GM18511 (cell line): ENCODE data around the gene AZIN2.
"Not testable (repeated sequence)": the region's sequence is repeated elsewhere in the genome, so short reads cannot be mapped to it uniquely, and the experiment has no call there.

Source experiments
- ATAC-seq: cut with Tn5 transposase; IDR thresholded peaks from one replicate; pipeline ENCODE4 v1.9.1; 2021; ENCODE audit warnings: mild to moderate bottlenecking, moderate library complexity; ENCODE audit not compliant: unreplicated experiment

Gene AZIN2

DNA sequence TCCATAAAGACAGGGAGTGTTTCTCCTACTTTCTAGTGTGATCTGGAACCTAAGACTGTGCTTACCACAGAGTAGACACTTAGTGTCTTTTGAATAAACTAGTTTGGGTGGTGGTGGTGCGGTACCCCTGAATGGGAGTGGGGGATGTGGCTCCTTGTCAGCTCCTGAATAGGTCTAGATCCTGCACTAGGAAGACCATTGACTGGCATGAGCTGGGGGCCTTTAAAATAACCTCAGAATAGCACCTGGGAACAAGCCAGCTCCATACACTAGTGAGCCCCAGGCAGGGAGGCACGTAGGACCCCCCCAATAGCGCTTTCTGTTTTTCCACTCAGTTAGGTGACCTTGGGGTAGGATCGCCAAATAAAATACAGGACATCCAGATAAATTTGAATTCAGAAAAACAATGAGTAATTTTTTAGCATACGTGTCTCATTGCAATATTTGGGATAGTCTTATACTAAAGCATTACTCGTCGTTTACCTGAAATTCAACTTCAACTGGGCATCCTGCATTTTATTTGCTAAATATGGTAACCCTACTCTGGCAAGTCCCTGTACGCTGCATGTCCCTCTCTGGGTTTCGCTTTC lies 45.6 kb downstream of the AZIN2 start:
- ATAC-seq = no peak

DNA sequence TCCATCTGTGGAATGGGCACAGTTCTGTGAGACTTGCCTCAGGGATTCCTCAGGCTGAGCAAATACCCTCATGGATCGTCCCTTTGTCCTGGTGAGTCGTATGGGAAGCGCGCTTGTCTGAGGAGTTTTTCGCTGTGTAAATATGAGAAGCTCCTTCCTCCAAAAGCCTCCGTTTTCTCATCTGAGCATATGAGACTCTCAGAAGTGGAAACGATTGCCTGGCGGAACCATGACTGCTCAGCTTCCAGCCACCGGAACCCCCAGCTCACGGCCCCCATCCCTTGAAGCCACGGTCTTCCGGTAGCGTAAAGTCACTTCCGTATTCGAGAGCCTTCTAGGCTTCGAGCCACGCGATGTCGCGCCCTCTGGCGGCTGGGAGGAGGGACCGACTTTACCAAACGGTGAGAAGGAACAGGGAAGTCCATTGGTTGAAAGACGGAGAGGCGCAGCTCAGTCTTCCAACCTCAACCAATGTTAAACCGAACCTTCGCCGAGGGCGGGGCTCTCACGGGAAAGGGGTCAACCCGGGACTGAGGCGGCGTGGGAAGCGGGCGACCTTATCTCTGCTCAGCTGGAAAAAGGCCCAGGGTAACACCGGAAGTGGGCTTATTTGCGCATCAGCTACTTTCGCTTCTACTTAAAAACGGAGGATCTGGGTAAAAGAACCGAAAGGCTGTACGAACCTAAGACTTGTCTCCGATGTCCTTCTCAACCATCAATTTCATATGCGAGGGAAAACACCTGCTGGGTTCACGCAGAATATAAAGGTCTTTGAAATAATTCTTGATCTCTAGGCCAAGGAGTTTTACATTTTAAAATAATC lies 46.3 kb downstream of the AZIN2 start:
- peak; percentile 90 for ATAC-seq

DNA sequence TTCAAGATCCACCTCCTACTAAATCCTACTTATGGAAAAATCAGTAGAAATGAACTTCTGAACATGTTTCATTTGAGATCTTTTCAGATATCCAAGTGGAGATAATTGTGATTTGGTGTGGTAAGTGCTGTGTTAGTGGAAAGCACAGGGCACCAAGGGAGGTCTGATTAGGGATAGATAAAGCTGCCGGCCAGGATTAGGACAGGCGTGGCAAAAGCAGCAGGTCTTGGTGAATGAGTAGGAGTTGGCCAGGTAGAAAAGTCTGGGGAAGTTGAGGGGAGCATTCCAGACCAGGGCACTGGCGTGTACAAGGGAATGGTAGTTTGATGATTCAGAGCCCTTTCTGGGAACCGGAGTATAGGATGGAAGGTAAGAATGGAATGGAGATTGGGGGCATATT lies 47.8 kb downstream of the AZIN2 start:
- ATAC-seq = no peak

DNA sequence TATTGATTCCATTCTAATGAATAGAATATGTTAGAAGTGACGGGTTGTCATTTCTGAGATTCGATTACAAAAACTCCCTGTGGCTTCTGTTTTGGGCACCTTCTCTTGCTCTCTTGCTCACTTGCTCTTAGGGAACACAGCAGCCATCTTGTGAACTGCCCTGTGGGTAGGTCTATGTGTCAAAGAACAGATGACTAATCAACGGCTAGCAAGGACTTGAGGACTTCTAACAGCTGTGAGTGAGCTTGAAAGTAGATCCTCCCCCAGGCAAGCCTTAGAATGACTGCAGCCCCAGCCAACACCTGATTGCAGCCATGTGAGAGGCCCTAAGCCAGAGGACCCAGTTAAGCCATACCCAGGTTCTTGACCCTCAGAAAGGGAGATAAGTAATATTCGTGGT lies 49.3 kb downstream of the AZIN2 start:
- no peak for ATAC-seq

DNA sequence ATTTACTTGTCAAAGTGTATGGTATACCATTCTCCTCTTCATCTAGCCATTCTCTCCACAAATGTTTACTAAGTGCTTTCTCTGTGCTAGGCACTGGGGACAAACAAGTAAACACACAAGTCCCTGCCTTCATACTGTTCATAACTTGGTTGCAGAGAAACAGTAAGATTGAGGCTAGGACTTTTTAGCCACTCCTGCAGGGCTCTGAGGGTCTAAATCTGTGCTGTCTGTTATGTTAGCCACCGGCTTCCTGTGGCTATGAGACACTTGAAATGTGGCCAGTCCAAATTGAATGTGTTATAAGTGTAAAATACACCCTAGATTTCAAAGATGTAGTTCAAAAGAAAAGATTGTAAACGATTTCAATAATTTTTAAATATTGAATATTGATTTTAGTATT lies 50.2 kb downstream of the AZIN2 start:
- no peak for ATAC-seq

DNA sequence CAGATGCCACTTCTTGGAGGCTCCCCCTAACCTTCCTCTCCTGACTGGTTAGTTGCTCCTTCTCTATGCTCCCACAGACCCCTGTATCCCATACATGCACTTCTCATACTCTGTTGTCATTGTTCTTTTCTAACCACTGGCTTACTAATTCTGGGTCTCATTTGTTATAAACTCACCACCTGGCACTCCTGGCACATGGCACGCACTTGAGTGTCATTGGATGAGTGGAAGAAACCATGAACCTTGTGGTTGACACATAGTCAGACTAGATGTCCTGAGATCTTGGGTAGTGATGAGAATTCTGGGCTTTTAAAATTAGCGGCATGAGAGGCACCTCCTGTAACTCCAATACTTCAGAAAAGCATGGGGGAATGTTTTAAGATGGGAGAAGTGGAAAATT lies 51.6 kb downstream of the AZIN2 start:
- no peak for ATAC-seq

DNA sequence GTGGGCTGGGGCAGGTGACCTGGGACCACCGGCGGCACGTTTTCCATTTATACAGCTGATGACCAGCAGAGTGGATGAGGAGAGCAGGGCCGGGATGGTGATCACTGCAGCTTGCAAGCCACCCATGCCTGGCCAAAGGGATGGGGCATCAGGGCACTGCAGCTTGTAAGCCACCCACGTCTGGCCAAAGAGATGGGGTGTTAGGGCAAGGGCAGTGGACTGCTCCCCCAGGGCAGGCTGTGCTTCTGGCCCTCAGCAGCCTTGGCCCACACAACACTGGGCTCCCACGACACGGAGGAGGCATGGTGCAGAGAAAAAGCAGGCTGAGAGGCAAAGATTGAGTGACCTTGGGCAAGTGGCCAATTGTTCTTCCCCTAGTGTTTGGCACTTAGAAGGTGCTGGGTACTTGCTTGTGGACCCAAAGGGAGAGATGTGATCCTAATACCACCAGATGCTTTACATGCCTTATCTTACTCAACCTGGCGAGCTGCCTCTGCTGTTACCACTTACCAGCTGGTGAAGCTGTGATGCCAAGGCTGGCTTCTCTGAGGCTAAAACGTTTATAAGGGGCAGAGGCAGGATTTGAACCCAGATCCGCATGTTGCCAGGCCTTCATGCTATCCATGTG lies 52.6 kb downstream of the AZIN2 start:
- ATAC-seq = no peak

DNA sequence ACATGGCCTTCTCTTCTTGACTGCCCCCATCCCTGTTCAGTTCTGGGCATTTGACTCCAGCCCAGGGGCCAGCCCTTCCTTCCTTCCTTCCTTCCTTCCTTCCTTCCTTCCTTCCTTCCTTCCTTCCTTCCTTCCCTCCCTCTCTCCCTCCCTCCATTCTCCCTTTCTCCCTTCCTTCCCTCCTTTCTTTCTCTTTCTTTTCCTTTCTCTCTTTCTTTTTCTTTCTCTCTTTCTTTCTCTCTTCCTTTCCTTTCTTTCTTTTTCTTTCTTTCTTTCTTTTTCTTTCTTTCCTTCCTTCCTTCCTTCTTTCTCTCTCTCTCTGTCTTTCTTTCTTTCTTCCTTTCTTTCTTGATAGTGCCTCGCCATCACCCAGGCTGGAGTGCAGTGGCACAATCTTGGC lies 55.1 kb downstream of the AZIN2 start:
- ATAC-seq = not testable (repeated sequence)

DNA sequence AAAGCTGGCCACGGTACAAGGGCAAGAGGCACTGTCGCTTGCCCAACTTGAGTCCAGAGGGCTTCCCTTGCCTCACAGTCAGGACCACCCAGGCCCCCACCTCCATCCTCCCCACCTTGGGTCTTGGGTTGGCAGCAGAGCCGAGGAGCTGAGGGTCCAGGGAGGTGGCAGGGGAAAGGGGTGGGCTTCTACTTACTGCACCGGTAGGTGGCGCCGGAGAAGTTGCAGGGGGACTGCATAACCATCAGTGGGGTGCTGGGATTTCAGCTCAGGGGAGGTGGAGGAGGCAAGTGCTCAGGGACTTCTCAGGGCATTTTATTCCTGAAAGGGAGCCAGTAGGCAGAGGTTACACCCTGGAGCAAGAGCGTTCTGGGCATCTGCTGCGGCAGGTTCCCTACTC lies 56.8 kb downstream of the AZIN2 start:
- ATAC-seq = no peak

DNA sequence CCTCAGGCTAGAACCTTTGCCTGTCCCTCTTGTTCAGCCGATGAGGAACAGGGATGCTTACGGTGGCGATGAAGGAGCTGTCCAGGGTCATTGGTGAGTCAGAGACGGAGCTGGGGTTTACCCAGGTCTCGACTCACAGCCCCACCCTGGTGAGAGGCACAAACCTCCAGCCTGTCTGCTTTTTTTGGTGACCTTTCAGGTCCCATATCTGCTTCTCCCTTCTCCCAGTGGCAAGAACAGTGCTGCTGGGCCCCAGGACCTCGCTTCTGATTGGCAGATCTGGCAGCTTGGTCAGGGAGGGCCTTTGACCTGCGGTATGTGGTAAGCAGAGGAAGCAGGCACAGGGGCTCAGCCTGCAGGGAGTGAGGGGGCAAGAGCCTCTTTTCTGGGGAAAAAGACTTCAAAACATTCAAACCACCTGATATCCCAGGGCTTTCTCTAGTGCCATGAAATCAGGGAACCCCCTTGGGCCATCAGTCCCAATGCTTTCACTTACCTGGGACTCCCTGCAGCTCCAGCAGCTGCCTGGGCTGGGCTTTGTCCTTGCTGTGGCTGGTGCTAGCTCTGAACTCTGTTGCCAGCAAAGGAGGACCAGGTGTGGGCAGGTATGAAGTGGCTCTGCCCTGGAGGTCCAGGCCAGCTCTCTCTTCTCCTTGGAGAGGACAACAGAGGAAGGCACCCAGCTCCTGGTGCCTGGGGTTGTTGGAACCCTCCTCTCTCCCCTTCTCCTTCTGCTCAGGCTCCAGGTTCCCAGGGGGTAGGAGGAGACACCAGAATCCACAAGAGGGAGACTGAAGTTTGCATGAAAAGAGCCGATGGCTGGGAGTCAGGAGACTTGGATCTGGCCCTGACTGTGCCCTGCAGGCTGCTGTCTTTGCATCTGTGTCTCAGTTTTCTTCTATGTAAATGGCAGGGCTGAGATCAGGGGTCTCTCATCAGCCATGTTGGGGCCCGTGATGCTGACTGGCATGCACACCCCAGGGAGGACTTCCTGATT lies 59.5 kb downstream of the AZIN2 start:
- ATAC-seq = no peak

DNA sequence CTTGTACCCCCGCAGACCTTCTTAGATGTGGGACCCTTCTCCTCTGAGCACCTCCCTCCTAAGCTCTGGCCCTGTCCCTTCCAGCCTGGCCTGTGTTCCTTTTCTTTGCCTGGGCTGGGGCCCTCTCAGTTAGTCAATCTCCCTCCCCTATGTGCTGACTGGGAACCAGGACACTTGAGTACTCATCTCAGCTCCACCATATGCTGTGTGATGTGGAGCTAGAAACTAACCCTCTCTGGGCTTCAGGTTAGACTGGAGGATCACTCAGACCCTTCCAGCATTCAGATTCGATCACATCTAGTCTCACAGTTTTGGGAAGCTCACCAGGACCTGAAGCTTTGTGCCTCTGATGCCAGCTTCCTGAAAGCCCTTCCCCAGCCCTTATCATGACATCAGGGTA lies 60.3 kb downstream of the AZIN2 start:
- ATAC-seq = no peak

DNA sequence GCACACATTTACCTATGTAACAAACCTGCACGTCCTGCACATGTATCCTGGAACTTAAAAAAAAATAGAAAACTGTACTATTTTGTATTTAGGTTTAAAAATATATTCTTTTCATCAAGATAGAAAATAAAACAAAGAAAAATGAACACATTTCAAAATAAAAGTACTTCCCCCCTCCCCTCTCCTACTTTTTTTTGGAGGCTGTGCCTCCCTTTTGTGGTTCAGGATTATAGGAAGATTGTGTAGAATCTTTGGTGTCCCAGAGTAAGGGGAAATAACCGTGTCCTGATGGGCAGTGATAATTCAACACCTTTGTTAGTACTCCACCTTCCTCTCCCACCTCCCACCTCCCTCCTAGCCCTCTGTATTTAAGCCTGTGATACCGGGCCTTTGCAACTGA lies 60.8 kb downstream of the AZIN2 start:
- ATAC-seq = no peak

DNA sequence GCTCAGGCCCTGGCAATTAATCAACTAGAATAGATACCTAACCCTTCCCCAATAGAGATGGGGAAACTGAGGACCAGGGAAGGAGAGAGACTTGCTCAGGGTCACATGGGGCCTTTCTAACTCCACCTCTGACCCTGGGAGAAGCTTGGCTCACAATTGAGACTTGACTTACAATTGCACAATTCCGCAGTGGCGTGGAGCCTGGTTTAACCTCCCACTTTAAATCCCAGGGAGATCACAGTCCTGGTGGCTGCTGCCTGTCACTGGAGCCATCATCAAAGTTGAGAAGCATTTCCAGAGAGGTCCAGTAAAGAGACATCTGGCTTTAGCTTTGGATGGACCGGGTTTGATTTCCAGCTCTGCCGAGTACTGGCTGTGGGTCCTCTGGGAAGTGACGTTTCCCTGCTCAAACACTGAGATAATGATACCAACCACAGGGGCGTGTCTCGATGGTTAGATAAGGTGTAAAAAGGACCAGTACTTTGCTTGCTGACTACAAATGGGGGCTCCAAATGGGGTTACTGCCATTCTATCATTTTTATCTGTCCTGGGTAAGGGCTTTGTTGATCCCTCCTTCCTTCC lies 61.6 kb downstream of the AZIN2 start:
- ATAC-seq = no peak

DNA sequence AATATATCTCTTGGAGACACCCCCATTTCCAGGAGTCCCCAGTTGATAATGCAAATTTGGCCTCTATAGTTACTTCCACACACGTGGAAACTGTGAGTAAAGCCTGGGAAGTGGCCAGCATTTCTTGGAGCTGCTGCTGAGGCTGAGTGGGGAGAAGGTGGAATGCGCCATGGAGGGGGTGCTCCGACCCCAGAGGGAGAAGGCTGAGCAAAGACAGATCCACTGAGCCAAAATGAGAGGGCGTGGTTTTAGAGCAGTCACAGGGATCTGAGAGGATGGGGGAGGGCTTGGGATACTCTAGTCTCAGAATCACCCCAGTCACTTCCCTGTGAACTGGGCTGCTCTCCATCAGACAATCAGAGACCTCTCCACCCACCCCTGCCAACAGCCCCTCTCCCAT lies 62.2 kb downstream of the AZIN2 start:
- ATAC-seq = no peak

DNA sequence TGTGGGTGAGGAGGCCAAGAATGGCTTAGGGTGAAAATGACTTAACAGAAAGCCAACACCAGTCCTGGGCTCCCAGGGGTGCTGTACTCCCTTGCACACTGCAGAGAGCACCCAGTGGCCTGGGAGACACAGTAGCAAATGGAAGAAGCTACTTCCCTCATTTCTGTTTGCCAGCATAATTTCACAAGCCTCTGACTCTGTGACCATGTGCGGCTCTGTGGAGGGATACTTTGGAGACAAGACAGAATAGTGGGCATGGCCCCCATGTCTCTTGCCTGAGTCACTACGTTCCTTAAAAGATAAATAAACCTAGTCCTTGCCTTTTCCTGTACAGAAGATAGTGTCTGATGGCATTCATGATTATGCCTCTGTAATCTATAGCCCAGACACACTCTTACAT lies 62.7 kb downstream of the AZIN2 start:
- no peak for ATAC-seq

DNA sequence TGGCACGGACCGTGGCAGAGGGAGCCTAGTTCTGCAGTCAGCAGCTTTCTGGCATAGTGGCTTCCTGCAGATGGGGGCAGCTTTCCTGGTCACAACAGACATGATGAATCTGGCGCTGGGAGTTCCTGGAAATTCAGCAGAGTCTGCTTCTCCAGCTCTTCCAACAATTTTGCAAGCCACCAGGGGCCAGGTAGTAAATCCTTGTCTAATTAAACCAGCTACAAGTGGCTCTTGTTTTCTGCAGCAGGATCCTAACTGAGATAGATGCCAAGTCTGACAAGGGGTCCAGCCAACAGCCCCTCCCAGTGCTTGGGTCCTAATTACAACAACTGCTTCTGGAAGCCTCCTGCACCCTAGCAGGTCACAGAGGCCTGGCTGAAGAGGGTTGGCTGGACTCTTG lies 65.0 kb downstream of the AZIN2 start:
- no peak for ATAC-seq

DNA sequence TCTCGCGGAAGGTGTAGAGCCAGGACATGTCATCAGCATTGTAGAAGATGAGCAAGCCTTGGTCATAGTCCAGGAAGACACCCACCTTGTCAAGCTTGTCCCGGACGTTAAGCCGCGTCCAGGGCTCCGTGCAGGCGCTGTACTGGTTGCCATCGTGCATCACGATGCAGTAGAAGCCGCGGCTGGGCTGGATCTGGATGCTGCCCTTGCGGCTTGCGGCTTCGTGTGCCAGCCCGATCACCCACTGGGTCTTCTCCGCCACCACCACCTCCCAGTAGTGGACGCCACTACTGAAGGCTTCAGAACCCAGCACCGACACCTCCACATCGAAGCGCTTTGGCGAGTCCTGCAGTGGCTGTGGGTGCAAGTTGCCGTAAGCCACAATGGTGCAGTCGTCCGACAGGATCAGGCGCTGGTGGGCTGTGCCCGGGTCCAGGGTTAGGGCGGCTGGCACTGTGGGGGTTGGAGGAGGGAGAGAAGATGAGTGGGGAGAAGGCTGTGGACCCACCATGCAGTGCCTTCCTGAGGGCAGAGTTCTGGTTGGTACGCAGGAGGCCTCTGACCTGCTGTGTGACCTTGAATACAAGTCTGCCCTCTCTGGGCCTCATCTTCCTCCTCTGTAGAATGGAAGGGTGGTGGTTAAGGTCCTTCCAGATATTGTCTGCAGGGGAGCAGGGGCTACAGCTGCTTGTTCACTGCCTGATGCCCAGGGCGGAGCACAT lies 66.5 kb downstream of the AZIN2 start:
- no peak for ATAC-seq

DNA sequence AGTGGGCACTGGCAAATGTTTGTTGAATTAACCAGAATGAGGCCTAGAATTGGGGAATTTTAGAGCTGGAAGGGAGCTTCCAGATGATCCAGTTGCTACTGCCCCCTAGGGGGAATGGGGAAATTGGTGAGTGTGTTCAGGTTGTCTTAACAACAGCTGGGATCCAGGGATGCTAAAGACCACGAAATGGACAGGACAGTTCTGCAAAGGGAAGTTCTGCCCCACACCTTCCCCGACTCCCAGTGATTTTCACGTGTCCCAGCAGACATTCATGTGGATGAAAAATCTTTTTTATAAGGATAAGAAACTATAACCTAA lies 67.0 kb downstream of the AZIN2 start:
- no peak for ATAC-seq

DNA sequence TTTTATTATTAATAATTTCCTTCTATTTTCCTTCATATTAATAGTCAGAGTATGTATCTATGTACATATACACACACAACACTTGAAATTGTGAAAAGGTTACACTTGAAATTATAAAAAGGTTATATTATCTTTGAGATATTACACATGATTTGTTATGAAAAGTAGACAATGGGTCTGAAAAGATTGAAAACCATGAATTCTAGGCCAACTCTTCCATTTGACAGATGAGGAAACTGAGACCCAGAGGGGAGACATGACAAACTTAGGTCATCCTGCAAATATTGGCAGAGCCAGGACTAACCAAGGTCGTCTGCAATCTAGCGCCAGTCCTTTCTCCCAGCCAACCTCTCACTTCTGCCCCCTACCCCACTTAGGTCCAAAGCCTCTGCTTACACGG lies 67.7 kb downstream of the AZIN2 start:
- ATAC-seq = no peak

DNA sequence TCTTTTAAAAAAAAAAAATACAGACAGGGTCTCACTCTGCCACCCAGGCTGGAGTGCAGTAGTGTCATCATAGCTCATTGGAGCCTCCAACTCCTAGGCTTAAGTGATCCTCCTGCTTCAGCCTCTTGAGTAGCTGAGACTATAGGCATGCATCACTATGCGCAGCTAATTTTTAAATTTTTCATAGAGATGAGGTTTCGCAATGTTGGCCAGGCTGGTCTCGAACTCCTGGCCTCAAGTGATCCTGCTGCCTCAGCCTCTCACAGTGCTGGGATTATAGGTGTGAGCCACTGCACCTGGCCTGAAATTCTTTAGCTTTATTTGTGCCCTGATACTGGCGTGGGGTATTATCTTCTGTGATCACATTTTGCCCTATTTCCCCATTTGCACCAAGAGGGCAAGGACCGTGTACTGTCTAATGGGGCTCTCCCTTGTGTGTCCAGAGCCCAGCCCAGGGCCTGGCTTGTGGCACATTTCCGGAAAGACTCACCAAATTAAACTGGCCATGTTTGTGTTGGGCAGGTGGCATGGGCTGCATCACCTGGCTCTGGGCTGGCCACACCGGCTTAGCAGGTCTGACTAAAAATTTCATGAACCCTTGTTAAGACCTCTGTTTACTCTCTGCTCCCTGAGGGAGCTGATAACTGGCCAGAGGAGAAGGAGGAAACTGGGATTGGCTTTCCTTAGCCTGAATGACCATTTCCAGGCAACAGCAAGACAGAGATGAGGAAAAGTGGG lies 68.7 kb downstream of the AZIN2 start:
- ATAC-seq = no peak
